HG03060 (cell line): ENCODE data around the gene PIGM.

Source experiments
- ATAC-seq: cut with Tn5 transposase; IDR thresholded peaks from one replicate; pipeline ENCODE4 v1.9.1; 2021; ENCODE audit warnings: low read depth, moderate number of reproducible peaks; ENCODE audit not compliant: unreplicated experiment

The PIGM gene

DNA sequence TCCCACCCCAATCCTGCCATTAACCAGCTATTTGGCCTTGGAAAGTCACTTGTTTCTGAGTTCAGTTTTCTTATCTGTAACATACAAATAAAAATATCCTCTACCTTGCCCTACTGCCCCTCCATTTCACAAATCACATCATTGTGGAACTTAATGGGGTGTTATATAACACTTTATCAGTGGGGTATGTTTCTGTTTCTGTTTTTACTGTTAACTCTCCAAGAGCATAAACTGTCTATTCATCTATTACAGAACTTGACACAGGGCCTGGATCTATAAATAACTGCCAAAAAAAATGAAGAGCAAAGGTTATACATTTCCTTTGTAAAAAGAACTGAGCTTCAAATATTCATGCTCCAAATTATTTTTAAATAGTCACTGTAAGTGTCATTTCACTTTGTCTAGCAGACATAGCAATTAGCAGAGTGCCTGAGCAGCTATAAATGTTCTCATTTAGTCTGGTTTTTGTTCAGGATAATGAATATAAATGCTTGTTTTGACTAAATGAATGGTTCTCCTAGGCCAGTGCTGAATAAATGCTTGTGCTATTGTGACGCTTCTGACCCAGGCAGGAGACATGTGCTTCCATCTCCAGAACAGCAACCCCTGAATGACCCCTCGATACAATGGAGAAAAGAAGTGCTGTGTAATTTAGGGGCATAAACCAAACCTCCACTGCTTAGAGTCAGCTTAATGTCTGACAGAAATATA, 7.4 kb downstream of the PIGM start:
- ATAC-seq = no peak

DNA sequence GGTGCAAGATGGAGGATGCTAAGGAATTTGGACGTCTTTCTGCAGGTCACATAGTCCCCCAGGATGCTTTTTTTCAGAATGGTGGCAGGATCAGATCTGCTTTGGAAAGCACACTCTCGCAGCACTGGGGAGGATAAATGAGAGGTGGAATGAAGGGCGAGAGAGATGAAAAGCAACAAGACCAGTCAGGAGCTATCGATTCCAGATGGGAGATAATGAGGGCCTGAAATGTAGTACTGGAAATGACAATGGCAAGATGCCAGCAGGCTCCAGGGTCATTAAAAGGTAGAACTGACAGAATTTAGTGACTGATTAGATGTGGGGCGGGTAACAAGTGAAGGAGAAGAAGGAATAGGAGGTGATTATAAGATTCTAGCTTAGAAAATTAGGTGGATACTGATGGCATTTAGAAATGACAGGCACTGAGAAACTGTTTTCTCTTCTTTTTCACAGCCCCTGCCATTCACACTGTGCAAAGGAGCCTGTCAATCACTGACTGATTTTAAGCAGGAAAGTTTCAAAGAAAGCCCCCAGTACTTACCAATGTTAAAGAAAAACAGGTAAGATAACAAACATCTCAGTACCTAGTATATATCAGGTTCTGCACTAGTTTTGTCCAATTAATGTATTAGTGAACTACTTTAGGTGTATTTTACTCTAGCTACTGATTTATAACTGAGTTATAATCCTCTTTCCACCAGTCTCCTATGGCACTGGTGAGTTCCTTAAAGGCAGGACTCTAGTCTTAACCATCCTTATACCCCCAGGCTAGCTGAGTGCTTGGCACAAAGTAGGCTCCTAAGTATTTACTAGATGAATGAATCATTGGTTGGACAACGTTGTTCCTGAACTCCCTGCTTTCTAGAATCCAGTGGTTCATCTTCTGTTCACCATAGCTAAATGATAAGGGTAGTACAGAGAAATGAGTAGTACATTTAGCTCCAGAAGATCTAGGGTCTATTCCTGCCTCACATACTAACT, 9.2 kb downstream of the PIGM start:
- no peak for ATAC-seq

DNA sequence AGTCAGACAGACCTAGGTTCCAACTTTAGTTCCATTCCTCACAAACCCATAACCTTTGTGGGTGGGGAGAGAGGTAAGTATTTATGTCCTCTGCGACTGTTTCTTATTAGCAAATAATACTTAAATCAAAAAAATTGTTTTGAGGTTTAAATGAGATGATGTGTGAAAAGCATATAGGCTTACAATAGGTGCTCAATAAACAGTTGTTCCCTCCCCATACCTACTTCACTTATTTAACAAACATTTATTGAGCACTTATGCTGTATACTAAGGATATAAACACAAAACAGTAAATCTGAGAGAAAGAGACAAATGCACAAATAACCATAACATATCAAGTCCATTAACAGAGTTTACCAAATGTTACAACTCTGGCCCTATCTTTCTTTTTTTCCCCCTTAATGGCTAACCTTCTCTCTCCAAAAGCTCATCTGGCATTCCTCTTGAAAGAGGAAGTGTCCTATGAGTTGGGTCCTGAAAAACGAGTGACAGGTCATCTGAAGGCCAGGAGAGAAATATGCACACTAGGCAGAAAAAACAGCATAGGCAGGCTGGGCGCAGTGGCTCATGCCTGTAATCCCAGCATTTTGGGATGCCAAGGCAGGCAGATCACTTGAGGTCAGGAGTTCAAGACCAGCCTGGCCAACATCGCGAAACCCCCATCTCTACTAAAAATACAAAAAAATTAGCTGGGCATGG, 10.3 kb downstream of the PIGM start:
- no peak for ATAC-seq

DNA sequence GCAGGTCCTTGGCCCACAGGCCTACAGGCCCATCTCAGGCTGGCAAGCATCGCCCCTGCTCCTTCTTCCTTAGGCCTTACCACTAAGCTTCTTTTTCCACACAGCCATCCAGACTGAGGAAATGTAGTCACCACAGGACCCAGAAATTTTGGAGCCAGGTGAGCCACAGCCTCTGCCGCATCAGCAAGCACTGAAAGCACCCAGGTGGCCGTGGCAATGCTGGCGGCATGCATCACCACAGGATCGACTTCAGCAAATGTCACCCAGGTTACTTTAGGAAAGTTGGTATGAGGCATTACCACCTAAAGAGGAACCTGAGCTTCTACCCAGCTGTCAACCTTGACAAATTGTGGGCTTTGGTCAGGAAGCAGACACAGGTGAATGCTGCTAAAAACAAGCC, 11.6 kb downstream of the PIGM start:
- ATAC-seq = no peak

DNA sequence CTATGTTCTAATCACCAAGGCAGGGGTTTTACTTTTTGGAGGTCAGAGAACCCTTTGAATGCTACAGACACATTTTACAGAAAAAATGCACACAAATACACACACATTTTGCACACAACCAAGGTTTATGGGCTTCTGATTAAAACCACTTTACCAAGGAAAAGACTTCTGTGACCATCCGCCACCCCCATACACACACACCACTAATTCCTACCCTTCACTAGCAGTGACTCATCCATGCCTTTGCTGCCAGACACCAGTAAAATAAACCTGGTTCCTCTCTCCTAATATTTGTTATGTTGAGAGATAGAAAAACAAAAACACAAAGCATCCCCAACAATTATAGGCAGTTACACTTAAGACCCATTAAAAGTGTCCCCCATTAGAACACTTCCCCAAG, 12.9 kb downstream of the PIGM start:
- no peak for ATAC-seq

DNA sequence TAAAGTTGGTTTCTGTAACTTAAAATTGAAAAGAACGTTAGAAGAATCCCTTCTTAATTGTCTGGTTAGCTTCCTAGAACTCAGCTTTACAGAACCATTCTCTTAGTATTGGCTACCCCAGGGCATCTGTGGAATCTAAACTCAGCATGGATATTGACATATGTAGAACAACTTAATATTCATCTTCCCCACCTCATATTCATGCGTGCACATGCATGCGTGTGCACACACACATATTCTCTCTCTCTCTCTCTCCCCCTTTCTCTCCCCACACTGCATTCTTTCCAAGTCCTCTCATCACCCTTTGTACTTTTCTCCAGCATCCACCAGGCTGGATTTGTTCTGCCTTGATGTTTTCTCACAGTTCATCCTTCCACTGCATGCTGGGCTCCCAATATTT, 13.4 kb downstream of the PIGM start:
- ATAC-seq = no peak

DNA sequence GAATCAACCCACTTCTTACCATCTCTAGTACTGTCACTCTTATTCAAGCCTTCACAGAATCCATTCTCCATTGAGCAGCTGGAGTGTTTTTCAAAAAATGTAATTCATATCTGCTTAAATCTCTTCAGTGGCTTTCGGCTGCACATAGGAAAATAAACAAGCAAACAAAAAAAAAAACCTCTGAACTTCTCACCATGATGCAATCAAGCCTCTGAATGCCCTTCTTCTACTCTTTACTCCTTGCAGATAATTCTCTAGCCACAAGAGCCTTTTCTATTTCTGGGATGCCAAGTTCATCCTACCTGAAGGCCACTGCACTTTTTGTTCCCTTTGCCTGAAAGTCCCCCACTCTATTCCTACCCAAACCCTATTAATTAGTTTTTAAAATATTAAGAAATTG, 14.2 kb downstream of the PIGM start:
- no peak for ATAC-seq

DNA sequence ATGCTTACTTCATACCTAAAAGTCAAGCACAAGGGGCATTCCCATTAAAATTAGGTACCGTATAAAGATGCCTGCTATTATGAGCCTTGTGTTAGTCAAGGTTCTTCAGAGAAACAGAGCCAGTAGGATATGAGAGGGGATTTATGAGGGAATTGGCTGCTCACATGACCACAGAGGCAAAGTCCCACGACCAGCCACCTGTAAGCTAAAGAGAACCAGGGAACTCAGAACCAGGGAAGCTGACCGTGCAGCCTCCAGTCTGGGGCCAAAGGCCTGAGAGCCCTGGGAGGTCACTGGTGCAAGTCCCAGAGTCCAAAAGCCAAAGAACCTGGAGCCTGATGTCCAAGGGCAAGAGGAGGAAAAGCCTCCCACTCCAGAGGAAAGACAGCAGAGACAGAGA, 20.0 kb downstream of the PIGM start:
- no peak for ATAC-seq

DNA sequence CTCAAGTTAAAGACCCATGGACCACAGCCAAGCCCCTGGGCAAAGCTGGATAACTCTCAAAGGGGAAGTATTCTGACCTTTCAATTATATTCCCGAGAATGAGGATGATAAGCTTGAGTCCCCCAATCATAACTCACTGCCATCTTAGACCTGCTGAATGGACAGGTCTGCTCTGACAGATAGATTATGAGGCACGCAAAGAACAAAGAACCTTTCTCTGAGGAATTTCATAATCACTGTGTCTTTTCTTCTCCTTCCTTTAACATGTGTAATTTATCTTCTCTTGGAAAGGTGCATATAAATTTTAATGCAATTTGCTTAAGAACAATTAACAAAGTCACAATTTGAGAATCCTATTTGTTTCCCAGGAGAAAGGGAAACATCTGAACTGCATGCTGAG, 22.0 kb downstream of the PIGM start:
- ATAC-seq = no peak

DNA sequence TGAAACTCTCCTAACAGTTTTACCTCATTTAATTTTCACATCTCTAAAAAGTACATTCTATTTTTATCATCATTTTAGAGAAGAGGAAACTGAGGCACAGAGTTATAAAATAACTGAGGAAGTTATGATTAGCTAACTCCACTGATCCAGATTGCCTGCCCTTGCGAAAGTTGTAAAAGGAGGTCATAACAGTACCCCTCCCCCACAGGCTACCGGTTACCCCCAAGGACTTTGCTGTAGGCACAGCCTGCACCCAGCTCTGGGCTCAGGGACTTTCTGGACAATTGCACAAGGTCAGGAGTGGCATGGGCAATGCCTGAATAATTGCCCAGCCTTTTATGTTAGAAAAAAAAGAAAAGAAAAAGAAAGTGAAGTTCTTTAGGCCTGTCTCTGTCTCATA, 22.7 kb downstream of the PIGM start:
- no peak for ATAC-seq

DNA sequence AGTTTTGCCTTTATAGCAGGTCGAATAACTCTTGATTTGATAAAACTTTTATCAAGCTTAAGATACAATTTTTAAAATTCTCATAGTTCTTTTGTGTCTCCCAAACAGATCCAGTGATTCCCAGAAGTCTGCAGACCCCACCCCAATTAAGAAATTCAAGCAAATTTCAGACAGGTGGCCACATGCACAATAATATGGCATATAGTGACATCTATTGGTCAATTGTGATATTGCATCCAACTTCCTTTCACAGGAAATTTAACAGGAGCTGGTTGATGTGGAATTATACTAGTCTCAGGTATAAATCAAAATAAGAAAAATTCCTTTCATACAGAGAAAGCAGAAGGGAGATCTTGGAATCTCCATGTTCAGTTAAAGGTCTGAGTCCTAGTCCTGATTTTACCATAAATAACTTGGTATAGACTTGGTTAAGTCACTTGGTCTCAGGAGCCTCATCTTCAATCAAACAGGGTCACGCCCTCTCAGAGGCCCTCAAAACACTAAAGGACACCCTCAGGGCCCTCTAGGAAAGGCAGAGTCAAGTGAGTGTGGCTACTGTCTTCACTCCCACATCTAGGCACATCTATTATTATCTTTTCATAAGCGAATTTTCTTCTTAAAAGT, 24.1 kb downstream of the PIGM start:
- ATAC-seq = no peak

DNA sequence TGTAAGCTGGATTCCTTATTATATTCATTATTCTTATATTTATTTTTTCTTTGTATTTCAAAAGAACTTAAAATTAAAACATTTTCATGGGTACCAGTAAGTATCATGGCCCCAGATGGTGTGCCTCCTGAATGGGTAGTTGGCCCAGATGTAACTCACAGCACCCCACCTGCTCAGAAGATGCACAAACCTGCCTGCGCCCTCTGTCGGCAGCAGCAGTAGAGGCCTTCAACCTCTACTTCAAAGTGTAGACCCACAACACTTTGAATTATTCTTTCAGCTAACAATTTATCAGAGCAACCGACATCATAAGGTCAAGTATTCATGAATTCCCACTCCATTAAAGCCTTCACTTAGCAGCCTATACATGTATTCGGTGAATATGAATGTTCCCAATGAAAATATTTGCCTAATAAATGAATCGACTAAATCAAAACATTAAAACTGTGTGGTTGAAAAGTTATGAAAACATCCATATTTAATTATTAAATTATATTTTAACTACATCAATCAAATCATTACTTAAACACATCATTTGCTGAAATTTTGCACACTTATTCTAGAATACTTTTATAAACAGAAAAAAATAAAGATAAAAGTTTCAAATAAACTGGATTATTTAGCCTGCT, 25.4 kb downstream of the PIGM start:
- ATAC-seq = no peak

DNA sequence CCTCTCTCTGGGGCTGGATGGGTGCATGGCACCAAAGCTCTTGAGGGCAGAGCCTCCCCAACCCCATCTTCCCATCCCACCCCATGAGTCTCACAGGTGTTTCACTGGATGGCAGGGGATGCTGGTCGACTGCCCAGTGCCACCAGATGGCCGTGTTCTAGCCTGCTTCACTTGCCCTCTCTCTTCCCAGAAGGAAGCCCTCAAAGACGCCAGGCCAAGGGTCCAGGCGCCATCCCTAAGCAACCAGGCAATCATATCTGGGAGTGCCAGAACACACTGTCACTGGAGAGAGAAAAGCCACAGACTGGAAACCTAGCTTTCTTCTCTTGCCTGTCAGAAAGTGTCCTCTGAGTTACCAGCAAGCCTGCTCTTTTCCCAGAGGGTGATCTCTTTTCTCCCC, 26.7 kb downstream of the PIGM start:
- no peak for ATAC-seq

DNA sequence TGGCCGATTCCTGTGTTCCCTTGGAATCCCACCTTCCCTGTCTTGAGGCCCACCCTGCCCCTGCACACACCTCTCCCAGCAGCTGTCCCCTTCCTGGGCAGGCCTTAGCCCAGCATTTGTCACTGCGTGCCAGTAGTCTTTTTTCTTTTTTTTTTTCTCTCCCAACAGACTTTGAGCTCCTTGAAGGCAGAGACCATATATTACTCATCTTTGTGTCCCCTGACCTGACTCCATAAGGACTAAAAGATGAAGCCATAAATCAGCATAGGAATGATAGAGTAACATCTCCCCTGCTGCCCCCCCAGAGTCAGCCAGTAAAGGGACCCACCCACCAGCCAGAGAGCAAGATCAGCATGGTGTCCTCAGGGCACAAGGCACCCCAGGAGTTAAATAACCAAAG, 27.4 kb downstream of the PIGM start:
- no peak for ATAC-seq

DNA sequence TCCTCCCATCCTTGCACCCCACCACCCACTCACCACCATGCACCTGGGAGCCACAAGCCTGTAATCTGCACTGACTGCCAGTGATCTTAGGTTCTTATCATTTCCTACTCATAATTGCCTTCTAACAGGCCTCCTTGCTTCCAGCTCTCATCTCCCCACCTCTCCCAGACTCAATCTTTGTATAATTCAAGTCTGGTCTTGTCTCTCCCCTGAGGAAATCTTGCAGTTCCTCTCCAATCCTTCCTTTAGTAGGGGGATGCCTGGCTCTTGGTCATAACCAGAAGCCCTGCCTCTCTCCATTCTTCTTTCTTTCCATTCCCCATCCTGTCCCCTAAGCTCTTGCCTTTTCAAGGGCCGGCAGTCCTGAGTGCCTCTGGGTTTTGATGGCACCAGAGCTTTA, 27.8 kb downstream of the PIGM start:
- no peak for ATAC-seq

DNA sequence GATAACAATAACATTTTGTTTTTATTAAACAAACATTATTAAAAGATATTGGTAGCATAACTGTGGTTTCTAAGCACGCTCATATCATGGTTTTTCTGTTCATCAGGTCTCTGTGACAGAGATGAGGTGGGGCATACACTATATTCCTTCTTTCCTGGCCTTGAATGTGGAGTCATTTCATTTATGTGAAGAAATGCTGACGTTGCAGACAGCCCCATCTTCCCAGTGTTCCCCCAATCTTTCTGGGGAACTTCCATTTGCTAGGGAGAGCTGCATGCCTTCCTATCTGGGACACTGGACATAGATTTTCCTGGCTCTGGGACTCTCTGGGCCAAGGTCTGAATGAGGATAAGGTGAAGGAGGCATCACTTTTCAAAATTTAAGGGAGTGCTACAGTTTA, 30.4 kb downstream of the PIGM start:
- no peak for ATAC-seq

DNA sequence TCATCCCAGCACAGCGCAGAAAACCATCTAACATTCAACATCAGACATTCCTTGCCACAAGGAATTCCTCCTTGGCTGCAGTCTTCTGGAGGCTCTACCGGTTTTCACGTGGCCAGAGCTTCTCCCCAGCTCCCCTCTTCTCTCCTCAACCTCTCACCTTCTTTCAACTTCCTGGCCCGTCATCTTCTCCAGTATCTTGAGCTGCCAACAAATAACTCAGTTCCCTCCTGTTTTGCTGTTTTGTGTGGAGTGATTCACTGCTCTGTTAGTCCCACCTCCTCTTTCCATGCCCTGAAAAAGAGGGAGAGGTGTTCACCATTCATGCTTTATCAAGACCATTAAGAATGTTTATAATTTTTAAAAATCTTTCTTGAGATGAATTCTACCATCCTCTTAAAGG, 32.6 kb downstream of the PIGM start:
- no peak for ATAC-seq

DNA sequence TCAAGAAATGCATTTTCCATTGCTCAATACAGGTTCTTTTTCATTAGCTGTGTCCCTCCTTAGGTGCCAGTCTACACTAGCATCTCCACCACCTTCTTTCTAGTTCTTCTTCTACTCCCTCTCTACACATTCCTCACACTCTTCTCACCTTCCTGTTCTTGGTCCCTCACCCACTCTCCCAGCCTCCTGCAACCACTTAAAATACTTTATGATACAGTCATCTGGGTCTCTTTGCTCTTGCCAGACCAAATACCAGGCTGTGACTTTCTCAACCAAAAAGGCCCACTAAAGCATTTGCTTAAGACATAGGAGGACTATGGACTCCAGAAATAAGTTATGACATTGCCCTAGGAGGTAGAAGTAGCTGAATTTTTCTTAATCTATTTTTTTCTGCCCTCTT, 35.1 kb downstream of the PIGM start:
- ATAC-seq = no peak

DNA sequence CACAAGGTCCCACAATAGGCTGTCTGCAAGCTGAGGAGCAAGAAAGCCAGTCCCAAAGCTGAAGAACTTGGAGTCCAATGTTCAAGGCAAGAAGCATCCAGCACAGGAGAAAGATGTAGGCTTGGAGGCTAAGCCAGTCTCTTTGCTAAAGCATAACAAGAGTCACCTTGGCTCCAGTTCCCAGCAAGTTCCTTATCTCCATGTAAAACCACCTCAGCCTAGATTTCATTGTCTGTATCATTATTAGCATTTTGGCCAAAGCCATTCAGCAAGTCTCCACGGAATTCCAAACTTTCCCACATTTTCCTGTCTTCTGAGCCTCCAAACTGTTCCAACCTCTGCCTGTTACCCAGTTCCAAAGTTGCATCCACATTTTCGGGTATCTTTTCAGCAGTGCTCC, 36.9 kb downstream of the PIGM start:
- ATAC-seq = no peak

DNA sequence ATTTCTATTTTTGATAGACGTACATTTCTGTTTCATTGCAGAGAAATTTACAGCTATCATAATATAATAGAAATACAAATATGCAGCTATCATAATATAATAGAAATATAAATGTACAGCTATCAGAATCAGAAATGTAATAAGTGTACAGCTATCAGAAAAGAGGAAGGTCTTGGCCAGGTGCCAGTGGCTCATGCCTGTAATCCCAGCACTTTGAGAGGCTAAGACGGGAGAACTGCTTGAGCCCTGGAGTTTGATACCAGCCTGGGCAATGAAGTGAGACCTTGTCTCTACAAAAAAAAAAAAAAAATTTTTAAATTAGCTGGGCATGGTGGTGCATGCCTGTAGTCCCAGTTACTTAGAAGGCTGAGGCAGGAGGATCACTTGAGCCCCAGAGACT, 37.9 kb downstream of the PIGM start:
- no peak for ATAC-seq
